Hematopoietic multipotent progenitor cell treated with erythropoietin and hydrocortisone succinate and interleukin-3 and kit ligand, for 8 days (in vitro differentiated cells): Measurements from ENCODE around the gene ADARB2.

Experiments used
- DNase-seq: peaks from one replicate; pipeline ENCODE4 v3.0.0-alpha.2; 2015

Gene ADARB2

GRCh38 chr10:1581189-1581588, 156.1 kb downstream of the ADARB2 start:
- DNase-seq, result no peak

DNA sequence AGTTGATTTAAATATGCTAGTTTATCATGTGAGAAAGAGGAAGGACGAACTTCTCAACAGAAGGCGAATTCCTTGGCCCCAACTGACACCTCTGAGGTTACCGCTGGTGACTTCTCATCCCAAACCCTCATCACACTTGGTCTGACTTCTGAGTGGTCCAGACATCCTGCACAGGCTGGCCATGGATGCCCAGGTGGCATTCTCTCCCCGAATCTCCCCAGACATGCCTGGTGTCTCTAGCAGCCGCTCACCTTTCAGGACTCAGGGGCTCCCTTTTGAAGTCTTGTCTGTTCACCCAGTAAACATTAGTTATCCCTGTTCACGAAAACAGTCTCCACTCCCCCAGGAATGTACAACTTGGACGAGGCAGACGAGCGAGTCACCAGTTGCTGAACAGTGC, 157.7 kb downstream of the ADARB2 start:
- DNase-seq, result no peak

DNA sequence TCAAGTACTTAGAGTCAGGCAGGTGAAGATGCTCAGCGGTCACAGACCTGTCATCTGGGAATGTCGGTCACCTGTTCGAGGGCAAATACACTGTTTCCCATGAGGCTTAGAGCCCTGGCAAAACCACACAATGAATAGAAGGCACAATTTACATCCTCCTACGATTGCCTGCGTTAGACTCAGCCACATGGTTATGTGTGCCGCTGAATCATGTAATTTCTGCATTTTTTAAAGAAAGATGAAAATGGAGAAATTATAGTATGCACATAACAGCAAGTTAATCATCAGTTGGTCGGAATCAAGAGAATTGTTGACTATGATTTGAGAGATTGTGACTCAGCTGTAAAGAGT, 158.2 kb downstream of the ADARB2 start:
- no peak for DNase-seq

- DNase-seq, result no peak
Observed at GRCh38 chr10:1578392-1579140, 158.8 kb downstream of the ADARB2 start.

DNA sequence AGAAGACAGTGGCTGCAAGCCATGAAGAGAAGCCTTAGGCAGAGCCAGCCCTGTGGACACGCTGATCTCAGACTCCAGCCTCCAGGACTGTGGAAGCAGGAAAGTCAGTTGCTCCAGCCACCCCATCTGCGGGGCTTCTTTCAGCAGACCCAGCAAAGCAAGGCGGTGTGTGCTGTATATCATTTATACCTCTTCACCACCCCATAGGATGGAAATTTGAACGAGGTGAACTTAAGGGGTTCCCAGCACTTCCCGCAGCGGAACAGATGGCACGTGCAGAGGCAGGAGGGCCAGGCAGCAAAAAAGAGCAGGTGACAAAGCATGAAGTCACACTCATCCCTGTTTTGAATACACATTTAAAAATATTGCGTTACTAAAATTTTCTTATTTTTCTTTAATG, 159.4 kb downstream of the ADARB2 start:
- DNase-seq, result no peak

DNA sequence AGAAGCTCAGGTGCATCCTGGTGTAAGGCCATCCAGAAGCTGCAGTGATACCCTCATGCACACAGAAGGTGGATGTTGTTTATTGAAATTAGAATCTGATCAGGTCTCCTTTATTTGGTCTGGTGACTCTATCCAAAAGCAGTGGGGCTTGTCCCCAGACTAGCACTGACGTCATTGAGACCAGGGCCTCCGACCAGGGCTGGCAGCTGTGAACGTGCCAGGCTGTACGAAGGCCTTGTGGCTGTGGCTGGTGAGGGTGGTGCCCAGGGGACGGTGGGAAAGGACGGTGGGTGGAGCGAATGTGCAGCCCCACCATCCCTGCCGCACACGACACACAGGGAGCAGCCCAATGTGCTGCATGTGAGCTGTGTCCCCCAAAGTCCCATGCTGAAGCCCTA, 160.0 kb downstream of the ADARB2 start:
- DNase-seq, result no peak

- no peak for DNase-seq
Observed at GRCh38 chr10:1576467-1577372, 160.6 kb downstream of the ADARB2 start.

- no peak for DNase-seq
Observed at GRCh38 chr10:1575481-1576244, 161.7 kb downstream of the ADARB2 start.

- DNase-seq, result no peak
Observed at GRCh38 chr10:1574719-1575118, 162.6 kb downstream of the ADARB2 start.

GRCh38 chr10:1573981-1574380, 163.3 kb downstream of the ADARB2 start:
- no peak for DNase-seq

- no peak for DNase-seq
Observed at GRCh38 chr10:1573334-1573969, 163.9 kb downstream of the ADARB2 start.

GRCh38 chr10:1572519-1573333, 164.6 kb downstream of the ADARB2 start:
- DNase-seq, result no peak

- DNase-seq, result no peak
Observed at GRCh38 chr10:1571587-1572237, 165.6 kb downstream of the ADARB2 start.

- DNase-seq, result no peak
Observed at GRCh38 chr10:1570416-1571051, 166.8 kb downstream of the ADARB2 start.

DNA sequence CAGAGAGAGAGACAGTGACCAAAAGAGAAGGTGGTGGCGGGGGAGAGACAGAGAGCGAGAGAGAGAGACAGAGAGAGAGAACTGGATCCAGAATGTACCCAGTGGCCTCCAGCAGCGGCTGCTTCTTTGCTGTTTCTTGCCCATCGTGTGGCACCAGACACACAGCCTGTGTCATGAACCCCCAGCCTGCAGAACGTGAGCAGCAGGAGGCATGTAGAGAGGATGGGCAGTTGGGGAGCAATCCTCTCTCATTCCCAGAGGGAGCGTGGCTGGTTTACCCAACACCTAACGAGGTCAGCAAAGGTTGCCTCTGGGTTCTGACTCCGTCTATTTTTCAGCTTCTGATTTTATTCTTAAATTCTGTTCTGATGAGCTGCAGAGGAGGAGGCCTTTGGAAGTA, 168.1 kb downstream of the ADARB2 start:
- no peak for DNase-seq

GRCh38 chr10:1567742-1568495, 169.4 kb downstream of the ADARB2 start:
- no peak for DNase-seq

GRCh38 chr10:1567152-1567551, 170.2 kb downstream of the ADARB2 start:
- DNase-seq, result no peak

DNA sequence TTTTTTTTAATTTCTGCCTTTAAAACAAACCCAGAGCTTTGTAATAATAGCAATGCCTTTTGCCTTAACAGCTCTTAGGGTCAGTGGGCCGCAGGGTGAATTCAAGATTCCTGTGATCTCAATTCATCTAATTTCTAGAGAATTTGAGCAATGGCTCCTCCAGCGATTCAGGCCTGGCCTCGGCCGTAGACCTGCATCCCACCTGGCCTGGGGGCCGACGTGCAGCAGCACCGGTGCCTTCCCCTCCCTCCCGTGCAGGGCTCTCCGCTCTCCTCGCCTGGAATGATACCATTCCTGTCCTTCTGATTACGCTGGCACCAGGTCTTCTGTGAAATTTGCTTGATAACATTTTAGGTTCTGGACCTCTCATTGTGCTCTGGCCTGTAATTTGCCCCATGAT, 172.5 kb downstream of the ADARB2 start:
- DNase-seq, result no peak

DNA sequence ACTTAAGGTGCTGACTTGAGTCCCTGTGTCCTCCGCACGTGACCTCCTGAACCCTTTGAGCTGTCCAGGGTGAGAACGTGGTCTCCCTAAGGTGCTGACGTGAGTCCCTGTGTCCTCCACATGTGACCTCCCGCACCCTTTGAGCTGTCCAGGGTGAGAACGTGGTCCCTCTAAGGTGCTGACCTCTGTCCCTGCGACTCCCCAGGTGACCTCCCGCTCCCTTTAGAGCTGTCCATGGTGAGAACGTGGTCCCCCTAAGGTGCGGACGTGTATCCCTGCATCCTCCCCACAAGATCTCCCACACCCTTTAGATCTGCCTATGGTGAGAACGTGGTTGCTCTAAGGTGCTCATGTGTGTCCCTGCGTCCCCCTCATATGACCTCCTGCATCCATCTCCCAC, 174.3 kb downstream of the ADARB2 start:
- no peak for DNase-seq

DNA sequence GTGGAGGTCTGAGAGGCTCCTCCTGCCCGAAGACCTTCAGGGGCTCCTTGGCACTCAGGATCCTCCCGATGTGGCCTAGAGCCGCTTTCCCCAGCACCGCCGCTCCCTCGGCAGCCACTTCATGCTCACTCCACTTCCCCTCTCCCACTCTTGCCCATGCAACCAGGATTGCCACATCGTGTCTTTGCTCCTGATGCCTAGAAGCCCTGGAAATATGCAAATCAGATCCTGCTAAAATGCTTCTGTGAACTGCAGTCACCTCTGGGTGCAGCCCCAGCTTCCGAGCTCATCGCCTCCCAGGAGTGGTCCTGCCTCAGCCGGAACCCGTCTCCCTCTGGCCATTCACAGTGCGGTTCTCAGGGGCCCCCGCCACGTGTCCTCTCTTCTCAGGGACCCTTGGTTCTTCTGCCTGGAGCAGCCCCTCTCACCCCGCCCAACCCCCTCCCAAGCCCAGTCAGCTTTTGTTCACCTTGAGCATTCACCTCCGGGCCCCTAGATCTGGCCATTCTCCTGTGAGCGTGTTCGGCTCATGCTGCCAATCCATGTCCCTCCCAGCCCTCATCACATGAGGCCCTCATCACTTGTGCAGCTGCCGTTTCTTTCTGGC, 175.5 kb downstream of the ADARB2 start:
- DNase-seq, result no peak
